GM21447 (cell line): ENCODE measurements around the gene KCNJ12.
"Not testable (repeated sequence)": the region's sequence is repeated elsewhere in the genome, so short reads cannot be mapped to it uniquely, and the experiment has no call there.

Source experiments
- ATAC-seq: cut with Tn5 transposase; IDR thresholded peaks from one replicate; pipeline ENCODE4 v1.9.1; 2021; ENCODE audit not compliant: unreplicated experiment

KCNJ12 gene

GRCh38 chr17:21382560-21383495 is 6.7 kb downstream of the KCNJ12 start:
- no peak for ATAC-seq

- no peak for ATAC-seq
These were observed 9.2 kb downstream of the KCNJ12 start for GRCh38 chr17:21385281-21385845.

- no peak for ATAC-seq
These were observed 11.5 kb downstream of the KCNJ12 start for GRCh38 chr17:21387616-21388015.

- no peak for ATAC-seq
These were observed 11.9 kb downstream of the KCNJ12 start for GRCh38 chr17:21388066-21388465.

- no peak for ATAC-seq
These were observed 12.8 kb downstream of the KCNJ12 start for GRCh38 chr17:21388944-21389343.

GRCh38 chr17:21389394-21389793 is 13.2 kb downstream of the KCNJ12 start:
- ATAC-seq: no peak

- ATAC-seq: no peak
These were observed 14.1 kb downstream of the KCNJ12 start for GRCh38 chr17:21390294-21390693.

GRCh38 chr17:21392266-21392665 is 16.1 kb downstream of the KCNJ12 start:
- no peak for ATAC-seq

- no peak for ATAC-seq
These were observed 18.1 kb downstream of the KCNJ12 start for GRCh38 chr17:21394265-21394664.

- ATAC-seq: no peak
These were observed 19.6 kb downstream of the KCNJ12 start for GRCh38 chr17:21395764-21396163.

- ATAC-seq: no peak
These were observed 20.1 kb downstream of the KCNJ12 start for GRCh38 chr17:21396237-21396636.

- ATAC-seq: no peak
These were observed 21.4 kb downstream of the KCNJ12 start for GRCh38 chr17:21397341-21398190.

GRCh38 chr17:21399474-21400186 is 23.5 kb downstream of the KCNJ12 start:
- no peak for ATAC-seq

GRCh38 chr17:21400187-21400569 is 24.0 kb downstream of the KCNJ12 start:
- not testable (repeated sequence) for ATAC-seq

GRCh38 chr17:21400816-21401593 is 24.8 kb downstream of the KCNJ12 start:
- no peak for ATAC-seq

GRCh38 chr17:21402166-21402571 is 26.0 kb downstream of the KCNJ12 start:
- not testable (repeated sequence) for ATAC-seq

GRCh38 chr17:21402926-21403325 is 26.8 kb downstream of the KCNJ12 start:
- ATAC-seq: not testable (repeated sequence)

- ATAC-seq: not testable (repeated sequence)
These were observed 27.9 kb downstream of the KCNJ12 start for GRCh38 chr17:21404106-21404505.

GRCh38 chr17:21404539-21404938 is 28.4 kb downstream of the KCNJ12 start:
- not testable (repeated sequence) for ATAC-seq
